NCI-H774 (cell line): ENCODE results near the gene CPD.
"Not testable (repeated sequence)": the region's sequence is repeated elsewhere in the genome, so short reads cannot be mapped to it uniquely, and the experiment has no call there.

Experiments
- DNase-seq: peaks from one replicate; lab custom pipeline; 2025; lab: John Stamatoyannopoulos, UW

CPD gene

DNA sequence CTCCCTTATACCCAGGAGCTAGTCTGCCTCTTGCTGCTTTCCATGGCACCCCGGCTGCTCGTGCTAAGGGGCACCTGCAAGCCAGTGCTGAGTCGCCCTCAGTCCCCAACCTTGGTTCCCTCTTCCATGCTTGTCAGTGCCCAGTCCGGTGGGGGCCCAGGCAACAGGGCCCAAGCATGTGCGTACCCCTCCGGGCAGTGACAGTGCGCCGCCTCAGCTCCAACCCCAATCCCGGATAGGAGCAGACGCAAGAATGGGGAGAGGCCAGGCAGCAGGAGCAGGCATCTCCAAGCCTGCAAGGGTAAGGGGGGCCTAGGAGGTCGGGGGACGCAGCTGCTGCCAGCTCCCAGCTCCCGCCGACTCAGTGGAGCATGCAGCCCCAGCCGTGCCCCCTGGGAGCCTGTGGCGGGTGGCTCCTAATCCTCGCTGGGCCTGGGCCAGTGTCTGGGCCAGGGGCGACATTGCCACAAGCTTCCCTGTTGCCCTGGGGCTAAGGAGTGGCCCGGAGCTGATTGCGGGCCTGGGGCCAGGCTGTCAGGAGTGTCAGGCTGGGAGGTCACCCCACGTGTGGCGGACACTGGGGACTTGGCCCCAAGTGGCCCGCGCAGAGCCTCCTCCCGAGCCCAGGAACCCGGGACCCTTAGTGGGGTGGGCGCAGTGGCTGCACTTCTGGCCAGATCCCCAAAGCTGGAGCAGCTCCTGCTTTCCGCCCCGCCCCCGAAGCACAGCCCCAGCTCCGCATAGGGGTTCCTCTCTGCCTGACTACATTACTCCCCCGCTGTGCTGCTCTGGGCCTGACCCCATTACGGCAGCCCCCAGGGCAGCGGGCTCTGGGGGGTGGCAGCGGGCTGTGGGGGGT is 9.8 kb downstream of the CPD start:
- no peak for DNase-seq

DNA sequence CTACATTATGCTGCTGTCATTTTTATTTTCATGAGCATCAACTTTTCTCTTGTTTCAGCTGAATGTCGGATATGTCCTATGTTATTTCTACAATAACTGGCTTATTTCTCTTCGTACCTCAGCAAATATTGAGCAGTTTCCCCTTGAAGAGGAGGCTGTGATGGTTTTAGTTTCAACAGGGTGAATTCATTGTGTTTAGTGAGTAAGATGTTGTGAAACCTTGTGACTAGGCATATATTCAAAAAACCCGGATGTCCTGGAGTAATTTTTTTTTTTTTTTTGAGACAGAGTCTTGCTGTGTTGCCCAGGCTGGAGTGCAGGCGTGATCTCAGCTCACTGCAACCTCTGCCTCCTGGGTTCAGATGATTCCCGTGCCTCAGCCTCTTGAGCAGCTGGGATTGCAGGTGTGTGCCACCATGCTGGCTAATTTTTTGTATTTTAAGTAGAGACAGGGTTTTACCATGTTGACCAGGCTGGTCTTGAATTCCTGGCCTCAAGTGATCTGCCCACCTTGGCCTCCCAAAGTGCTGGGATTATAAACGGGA is 11.1 kb downstream of the CPD start:
- DNase-seq = no peak

DNA sequence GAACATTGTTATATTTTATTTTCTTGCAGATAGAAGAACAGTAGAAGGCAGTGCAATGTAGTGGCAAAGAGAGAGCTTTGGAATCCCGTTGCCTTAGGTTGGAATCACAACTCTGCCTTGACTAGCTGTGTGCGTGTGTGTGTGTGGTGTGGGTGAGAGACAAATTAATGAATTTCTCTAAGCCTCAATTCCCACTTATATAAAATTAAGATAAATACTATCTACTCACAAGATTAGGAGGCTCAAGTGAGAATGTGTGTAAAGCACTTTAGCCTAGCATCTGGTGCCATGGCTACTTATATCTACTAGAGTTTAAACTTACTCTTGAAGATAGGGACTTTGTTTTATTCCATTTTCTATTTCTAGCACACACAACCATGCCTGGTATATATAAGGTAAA is 12.8 kb downstream of the CPD start:
- DNase-seq = no peak

DNA sequence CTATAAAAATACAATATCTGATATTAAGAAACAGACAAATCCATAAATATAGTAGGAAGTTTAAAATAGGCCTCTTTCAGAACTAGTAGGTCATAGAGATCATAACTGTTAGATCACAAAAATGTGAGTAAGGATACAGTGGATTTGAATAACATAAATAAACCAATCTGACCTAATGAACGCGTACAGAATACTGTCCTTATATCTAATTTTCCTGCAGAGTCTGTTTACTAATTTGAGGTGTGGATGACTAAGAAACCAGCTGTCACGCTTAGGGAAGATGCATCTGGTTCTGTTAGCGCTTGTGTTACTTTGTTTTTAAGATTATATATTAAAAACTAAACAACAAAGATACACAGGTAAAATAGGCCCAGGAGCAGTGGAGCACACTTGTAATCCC is 14.8 kb downstream of the CPD start:
- DNase-seq = no peak

DNA sequence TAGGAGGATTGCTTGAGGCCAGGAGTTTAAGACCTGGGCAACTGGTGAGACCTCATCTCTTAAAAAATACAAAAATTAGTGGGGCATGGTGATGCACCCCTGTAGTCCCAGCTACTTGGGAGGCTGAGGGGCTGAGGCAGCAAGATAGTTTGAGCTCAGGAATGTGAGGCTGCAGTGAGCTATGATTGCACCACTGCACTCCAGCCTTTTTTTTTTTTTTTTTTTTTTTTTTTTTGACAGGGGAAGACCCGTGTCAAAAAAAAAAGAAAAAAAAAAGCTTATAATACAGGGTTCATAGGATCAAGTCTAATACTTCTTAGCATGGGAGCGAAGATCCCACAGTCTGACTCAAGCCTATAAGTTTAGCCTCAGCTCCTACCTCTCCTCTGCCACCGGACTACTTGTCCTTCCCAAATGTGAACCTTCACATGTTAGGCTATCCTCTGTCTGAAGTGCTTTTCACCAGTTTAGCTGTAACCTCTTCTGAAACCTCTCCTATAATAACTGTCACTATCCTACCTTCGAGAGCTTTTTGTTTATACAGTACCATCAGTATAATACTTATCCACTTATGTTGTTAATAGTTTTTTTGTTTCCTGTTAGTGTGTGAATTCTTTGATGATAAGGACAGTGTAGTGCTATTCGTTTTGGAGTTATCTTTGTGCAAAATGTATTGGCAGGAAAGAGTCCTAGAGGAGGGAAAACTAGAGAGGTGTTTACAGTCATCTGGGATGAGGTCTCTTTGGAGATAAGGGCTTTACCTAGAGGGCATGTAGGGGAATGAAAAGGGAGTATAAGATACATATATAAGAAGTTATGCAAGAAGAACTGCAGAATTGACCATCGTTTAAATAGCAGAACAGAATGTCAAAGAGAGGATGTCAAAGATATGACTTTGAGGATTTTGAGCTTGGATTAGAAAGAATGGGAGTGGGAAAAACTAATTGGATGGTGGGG is 15.5 kb downstream of the CPD start:
- no peak for DNase-seq

DNA sequence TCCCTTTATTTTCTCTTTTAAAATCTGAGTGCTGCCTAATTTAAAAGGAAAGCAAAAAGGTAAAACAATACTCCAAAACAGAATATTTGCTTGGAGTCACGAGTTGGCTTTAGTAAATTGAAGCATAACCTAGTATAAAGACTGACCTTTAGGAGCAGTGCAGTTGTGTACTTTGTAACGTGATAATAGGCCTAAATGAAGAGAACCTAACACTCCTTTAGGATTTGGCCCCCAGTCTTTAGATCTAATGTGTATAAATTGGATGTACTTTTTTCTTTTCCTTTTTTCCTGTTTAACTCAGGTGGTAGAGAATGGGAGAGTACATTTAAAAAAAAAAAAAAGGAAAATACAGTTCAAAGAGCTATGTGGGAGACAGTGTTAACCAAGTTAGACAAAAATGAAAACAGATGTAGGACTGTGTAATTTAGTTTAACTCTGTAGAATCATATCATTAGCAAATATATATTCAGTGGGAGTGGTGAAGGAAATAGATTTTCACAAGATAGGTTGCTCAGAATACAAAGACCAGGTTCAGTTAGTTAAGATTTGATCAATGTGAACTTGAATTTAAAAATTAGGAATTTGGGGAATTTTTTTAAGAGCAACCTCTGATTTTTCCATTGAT is 16.8 kb downstream of the CPD start:
- no peak for DNase-seq

DNA sequence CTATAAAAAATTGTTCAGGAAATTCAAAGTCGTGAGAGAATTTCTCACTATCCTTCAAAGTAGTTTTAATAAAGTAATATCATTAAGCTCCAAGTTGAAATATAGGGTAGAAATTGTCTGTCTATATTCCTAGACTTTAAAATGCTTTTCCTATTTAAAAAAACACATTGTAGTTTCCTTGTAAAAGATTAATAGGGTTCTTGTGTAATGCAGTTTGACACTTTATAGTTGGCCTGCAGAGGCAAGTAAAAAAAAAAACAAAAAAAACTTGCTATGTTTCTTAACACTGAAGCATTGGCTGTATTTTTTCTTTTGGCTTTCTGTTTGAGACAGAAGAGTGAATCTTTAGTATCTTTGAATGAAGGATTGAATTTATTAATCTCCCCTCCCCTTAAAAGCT is 17.4 kb downstream of the CPD start:
- DNase-seq = no peak

DNA sequence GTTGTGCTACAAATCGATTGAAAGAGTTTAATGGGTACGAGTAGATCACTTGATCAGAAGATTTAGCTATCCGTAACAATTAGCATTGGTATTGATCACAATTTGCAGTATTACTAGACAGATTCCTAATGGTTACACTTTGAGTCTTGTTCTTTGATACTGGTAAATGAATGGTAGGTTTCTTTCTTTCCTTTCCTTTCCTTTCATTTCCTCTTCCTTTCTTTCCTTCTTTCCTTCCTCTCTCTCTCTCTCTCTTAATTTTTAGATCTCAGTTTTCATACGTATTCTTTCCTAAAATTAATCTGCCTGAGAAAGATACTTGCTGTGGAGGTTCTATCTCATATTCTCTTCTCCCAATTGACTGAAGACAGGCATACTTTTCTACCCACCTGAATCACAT is 17.9 kb downstream of the CPD start:
- no peak for DNase-seq

DNA sequence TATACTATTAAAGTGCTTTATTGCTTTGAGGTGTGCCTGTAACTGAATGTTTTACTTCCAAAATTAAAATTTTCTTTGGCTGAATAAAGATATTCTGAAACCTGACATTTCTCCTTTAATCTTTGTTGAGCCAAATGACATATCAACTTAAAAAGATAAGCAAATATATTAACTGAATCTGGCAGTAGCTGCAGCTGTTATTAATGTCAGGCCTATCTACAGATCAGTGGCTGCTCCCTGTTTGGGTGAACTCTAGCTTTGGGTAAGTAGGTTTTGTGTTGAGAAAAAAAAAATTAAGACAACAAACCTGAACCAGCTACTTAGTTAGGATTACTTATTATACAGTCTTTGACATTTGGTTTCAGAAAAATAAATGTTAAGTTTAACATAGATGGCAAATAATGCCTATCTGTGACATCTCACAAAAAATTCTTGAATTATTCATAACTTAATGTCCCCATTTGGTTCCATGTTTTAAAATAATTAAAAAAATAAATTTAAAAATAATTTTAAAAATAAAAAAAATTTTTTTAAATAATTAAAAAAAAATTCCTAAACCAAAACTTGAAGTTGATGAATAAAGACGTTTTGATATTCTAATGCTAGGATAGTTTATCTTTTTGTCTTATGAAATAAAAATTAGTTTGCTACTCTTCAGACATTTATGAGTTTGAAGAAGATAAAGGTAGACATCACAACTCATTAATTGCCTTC is 19.8 kb downstream of the CPD start:
- DNase-seq = no peak

DNA sequence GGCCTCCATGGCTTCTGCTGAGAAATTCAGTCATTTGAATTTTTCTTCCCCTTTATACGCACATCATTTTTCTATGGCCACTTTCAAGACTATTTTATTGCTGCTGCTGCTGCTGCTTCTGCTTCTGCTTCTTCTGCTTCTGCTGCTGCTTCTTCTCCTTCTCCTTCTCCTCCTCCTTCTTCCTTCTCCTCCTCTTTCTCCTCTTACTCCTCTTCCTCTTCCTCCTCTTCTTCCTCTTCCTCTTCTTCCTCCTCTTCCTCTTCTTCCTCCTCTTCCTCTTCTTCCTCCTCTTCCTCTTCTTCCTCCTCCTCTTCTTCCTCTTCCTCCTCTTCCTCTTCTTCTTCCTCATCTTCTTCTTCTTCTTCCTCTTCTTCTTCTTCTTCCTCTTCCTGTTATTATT is 22.4 kb downstream of the CPD start:
- DNase-seq = no peak

DNA sequence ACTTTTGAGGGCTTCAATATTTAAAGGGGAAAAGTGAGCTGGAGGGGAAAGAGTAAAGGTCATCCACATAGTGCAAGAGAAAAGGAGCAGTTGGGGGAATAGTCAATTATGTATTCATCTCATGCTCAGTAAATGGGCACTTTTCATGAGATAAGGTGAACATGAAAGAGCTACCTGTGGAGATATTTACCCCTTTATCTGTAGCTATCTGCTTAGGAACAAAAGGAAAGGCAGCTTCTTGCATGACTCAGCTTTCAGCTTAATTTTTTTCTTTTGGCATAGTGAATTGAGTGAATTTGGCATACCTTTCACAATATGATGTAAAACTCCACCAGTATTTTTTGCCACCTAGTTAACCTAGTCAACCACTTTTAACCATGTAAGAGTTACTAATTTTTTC is 26.4 kb downstream of the CPD start:
- DNase-seq = no peak

DNA sequence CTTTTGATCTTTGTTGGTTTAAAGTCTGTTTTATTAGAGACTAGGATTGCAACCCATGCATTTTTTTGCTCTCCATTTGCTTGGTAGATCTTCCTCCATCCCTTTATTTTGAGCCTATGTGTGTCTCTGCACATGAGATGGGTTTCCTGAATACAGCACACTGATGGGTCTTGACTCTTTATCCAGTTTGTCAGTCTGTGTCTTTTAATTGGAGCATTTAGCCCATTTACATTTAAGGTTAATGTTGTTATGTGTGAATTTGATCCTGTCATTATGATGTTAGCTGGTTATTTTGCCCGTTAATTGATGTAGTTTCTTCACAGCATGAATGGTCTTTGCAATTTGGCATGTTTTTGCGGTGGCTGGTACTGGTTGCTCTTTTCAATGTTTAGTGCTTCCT is 31.9 kb downstream of the CPD start:
- DNase-seq = not testable (repeated sequence)

DNA sequence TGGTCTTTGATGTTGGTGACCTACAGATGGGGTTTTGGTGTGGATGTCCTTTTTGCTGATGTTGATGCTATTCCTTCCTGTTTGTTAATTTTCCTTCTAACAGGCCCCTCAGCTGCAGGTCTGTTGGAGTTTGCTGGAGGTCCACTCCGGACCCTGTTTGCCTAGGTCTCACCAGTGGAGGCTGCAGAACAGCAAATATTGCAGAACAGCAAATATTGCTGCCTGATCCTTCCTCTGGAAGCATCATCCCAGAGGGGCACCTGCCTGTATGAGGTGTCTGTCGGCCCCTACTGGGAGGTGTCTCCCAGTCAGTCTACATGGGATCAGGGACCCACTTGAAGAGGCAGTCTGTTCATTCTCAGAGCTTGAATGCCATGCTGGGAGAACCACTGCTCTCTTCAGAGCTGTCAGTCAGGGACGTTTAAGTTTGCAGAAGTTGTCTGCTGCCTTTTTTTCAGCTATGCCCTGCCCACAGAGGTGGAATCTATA is 33.3 kb downstream of the CPD start:
- not testable (repeated sequence) for DNase-seq

DNA sequence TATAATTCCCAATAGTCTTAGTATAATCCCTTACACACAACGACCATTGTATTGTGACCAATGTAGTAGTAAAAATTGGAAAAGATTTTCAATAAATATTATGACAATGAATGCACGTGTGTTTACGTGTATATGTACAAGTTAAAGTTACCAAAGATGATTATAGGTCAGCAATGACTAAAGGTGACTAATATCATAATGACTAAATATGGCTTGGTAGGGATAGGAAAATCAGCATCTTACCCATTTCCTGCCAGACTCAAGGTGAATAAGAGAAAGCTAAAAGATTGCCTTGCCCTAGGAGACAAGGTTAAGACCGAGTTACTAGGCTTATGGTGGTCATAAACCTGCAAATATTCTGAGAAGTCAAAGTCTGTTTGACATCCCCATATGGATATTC is 34.4 kb downstream of the CPD start:
- DNase-seq = no peak

DNA sequence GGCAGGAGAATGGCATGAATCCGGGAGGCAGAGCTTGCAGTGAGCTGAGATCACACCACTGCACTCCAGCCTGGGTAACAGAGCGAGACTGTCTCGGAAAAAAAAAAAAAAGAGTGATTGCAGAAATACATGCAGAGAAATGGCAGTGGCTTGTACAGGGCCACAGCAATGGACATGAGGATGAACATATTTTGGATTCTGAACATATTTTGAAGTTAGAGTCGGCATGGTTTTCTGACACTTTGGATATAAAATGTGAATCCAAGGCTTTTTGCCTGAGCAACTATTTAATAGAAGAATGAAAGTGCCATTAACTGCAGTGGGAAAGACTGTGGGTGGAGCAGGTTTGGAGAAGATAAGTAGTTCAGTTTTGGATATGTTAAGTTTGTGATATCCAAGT is 35.8 kb downstream of the CPD start:
- no peak for DNase-seq

DNA sequence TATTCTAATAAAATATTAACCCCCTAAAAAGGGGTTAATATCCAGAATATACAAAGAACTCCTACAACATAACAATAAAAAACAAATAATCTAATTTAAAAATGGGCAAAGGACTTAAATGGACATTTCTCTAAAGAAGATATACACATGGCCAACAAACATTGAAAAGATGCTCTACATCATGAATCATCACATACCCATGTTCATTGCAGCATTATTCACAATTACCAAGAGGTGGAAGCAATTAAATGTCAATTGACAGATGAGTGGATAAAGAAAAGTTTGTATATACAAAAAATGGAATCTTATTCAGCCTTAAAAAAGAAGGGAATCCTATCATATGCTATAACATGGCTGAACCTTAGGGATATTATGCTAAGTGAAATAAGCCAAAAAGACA is 36.8 kb downstream of the CPD start:
- no peak for DNase-seq

DNA sequence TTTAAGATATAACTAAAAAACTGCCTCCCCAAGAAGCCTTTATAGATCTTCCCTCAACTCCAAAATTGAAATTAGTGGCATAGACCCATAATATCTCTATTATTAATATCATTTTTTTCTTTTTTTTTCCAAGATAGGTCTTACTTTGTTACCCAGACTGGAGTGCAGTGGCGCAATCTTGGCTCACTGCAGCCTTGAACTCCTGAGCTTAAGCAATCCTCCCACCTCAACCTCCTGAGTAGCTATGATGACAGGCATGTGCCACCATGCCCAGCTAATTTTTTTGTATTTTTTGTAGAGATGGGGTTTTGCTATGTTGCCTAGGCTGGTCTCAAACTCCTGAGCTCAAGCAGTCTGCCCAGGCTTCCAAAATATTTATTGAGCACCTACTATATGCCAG is 39.3 kb downstream of the CPD start:
- DNase-seq = not testable (repeated sequence)

DNA sequence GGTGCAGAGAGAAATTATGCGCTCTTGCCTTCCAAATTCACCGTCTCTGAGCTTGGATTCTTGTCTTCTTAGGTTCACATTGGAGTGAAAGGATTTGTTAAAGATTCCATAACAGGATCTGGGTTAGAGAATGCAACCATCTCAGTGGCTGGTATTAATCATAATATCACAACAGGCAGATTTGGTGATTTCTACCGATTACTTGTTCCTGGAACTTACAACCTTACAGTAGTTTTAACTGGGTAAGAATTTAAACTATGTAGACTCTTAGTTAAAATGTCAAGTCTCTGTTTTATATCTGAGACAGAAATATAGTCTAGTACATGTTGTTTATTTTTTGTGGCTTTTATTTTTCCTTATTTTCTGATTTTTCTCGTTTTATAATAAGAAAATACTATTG is 42.9 kb downstream of the CPD start:
- no peak for DNase-seq

DNA sequence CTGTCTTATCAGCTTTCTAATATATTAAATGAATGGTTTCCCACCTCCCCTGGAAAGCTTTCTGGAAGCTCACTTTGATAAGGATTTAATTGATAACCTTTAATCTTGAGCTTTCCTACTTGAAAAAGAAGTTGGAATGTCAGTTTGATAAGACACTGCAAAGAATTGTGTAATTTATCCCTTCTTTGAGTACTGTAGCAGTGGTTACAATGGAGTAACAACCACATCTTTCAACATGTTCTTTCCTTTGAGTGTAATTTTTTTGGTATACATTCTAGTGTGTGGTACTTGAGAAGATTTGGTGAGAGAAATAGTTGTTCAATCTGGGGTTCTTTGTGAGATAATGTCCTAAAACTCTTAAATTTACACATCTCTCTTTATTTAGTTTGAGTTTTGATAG is 43.4 kb downstream of the CPD start:
- no peak for DNase-seq

DNA sequence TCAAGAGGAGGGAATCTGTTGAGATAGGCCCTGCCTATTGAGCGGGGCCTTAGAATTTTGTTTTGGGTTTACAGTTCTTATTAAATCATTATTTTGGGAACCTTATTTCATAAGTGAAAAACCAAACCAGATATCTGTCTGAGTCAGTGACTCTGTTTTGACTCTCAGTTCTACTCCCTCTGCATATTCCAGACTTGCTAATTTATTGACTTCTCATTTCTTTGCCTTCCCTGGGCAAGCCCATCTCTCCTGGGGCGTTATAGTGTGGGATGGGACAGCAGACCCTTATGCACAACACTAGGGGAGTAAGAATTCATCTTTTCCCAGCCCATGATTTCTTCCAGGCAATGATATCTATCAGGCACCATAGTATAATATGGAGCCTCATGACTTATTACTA is 45.7 kb downstream of the CPD start:
- DNase-seq = no peak

DNA sequence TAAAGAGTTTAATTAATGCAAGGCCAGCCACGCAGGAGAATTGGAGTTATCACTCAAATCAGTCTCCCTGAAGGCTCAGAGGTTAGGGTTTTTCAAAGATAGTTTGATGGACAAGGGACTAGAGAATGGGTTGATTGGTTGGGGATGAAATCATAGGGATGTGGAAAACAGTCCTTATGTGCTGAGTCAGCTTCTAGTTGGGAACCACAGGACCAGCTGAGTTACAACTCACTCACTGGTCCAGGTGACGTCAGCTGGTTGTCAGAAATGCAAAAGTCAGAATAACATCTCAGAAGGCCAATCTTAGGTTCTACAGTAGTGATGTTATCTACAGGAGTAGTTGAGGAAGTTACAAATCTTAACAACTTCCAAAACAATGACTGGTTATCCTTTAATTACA is 47.6 kb downstream of the CPD start:
- no peak for DNase-seq

DNA sequence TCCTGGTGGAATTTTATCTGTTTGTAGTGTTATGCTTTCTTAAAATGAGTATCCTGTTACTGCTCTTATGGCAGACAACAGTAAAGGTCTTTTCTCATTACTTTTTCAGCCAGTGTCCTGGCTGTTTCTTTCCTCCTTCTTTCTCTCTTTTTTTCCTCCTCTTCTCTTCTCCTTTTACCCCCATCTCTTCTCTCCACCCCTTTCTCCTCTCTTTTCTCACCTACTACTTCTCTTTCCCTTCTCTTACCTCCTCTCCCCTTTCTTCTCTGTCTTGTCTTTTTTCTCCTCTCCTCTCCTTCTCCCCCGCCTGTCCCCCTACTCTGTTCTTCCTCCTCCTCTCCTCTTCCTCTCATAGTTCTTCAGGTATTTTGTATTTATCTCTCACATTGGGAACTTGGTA is 48.9 kb downstream of the CPD start:
- no peak for DNase-seq
